ENCODE results near the gene DSG4.

Gene DSG4

DNA sequence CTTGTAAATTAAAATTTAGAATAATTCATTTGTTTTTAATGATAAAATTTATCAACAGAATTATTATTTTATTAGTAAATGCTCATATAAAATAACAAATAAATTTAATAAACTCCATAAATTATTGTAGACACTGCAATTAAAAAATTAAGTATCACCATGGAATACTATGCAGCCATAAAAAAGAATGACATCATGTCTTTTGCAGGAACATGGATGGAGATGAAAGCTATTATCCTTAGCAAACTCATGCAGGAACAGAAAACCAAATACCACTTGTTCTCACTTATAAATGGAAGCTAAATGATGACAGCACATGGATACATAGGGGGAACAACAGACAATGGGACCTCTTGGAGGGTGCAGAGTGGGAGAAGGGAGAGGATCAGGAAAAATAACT lies 41.3 kb downstream of the DSG4 start:
- no peak overlapping the region for H3K4me3 ChIP-seq (ENCODE audit: insufficient read depth in 1 of 2, low read depth in 1 of 2, low read length in 2 of 2)
- H3K36me3 ChIP-seq (ENCODE audit: control insufficient read depth in 1 of 2, insufficient read depth in 2 of 2, low read depth in 1 of 2, low read length in 2 of 2): no peaks in the 10 kb centered on the region
- H2BK5ac ChIP-seq (ENCODE audit: low read depth, low read length, poor library complexity, severe bottlenecking): no peak overlapping the region
- H3K23ac ChIP-seq (ENCODE audit: low read length in 2 of 2): no peak overlapping the region
- H3K18ac ChIP-seq (ENCODE audit: low read depth in 1 of 2, low read length in 2 of 2): no peak overlapping the region
- H2BK12ac ChIP-seq (ENCODE audit: low read length in 2 of 2): no peak overlapping the region
- no peaks in the 10 kb centered on the region for H3K27me3 ChIP-seq (ENCODE audit: control insufficient read depth in 1 of 2, insufficient read depth in 1 of 2, low read length in 2 of 2)
- no peak overlapping the region for H4K8ac ChIP-seq (ENCODE audit: low read length)
- no peak overlapping the region for H2BK120ac ChIP-seq (ENCODE audit: low read depth, low read length)
- no peaks in the 10 kb centered on the region for H3K79me1 ChIP-seq (replicated peaks; ENCODE audit: low read length, poor library complexity, severe bottlenecking)
- H2AK5ac ChIP-seq (ENCODE audit: low read length, severe bottlenecking): no peak overlapping the region
- no peak overlapping the region for H3K4ac ChIP-seq (ENCODE audit: low read depth in 1 of 2, low read length in 2 of 2)
- H3K4me1 ChIP-seq (ENCODE audit: control insufficient read depth, insufficient read depth, low read depth, low read length): no peaks in the 10 kb centered on the region
- no peak overlapping the region for H2BK15ac ChIP-seq (ENCODE audit: low read depth, poor library complexity, severe bottlenecking)
- no peak overlapping the region for H4K91ac ChIP-seq (ENCODE audit: low read length)
- no peak for DNase-seq
- H2AFZ ChIP-seq (ENCODE audit: low read depth, low read length): no peak overlapping the region
- H3K9ac ChIP-seq (ENCODE audit: low read length): no peak overlapping the region
- H3K9me3 ChIP-seq (ENCODE audit: control insufficient read depth, low read length): no peaks in the 10 kb centered on the region
- H3K27ac ChIP-seq (ENCODE audit: low read length, poor library complexity, severe bottlenecking): no peak overlapping the region
- no peak overlapping the region for H3K14ac ChIP-seq (ENCODE audit: low read length in 2 of 2)
- H3K4me2 ChIP-seq (ENCODE audit: low read length, poor library complexity, severe bottlenecking): no peak overlapping the region

DNA sequence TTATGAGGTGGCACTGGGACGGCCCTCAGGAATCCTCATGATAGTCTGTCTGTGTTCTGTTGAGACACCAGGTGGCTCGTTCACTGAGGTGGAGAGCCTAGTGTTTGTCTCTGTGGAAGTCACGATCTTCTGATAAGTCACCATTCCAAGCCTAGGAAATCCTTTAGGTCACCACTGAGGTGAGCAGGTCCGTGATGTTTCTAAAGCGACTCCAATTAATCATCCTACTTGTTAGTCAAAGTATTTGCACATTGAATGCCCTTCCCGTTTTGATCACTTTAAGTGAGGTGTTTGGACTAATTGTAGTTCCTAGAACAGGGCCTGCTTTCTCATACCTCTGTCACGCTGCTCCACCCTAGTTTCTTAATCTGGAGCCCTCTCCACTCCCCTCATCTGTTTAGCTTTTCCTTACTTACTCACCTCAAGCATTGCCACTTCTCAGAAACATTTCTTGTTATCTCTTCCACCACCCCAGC lies 42.9 kb downstream of the DSG4 start:
- H2BK5ac ChIP-seq (ENCODE audit: low read depth, low read length, poor library complexity, severe bottlenecking): no peak overlapping the region
- no peak overlapping the region for H3K23ac ChIP-seq (ENCODE audit: low read length in 2 of 2)
- H3K4me2 ChIP-seq (ENCODE audit: low read length, poor library complexity, severe bottlenecking): no peak overlapping the region
- no peaks in the 10 kb centered on the region for H3K9me3 ChIP-seq (ENCODE audit: control insufficient read depth, low read length)
- H3K14ac ChIP-seq (ENCODE audit: low read length in 2 of 2): no peak overlapping the region
- no peaks in the 10 kb centered on the region for H3K36me3 ChIP-seq (ENCODE audit: control insufficient read depth in 1 of 2, insufficient read depth in 2 of 2, low read depth in 1 of 2, low read length in 2 of 2)
- H3K18ac ChIP-seq (ENCODE audit: low read depth in 1 of 2, low read length in 2 of 2): no peak overlapping the region
- H3K9ac ChIP-seq (ENCODE audit: low read length): no peak overlapping the region
- no peaks in the 10 kb centered on the region for H3K79me1 ChIP-seq (replicated peaks; ENCODE audit: low read length, poor library complexity, severe bottlenecking)
- H3K4ac ChIP-seq (ENCODE audit: low read depth in 1 of 2, low read length in 2 of 2): no peak overlapping the region
- H3K27ac ChIP-seq (ENCODE audit: low read length, poor library complexity, severe bottlenecking): no peak overlapping the region
- 91% methylated on average over 5 of the region's 7 CpGs for WGBS
- H2BK15ac ChIP-seq (ENCODE audit: low read depth, poor library complexity, severe bottlenecking): no peak overlapping the region
- no peak overlapping the region for H3K4me3 ChIP-seq (ENCODE audit: insufficient read depth in 1 of 2, low read depth in 1 of 2, low read length in 2 of 2)
- H2BK12ac ChIP-seq (ENCODE audit: low read length in 2 of 2): no peak overlapping the region
- no peak overlapping the region for H2AK5ac ChIP-seq (ENCODE audit: low read length, severe bottlenecking)
- H4K91ac ChIP-seq (ENCODE audit: low read length): no peak overlapping the region
- H2BK120ac ChIP-seq (ENCODE audit: low read depth, low read length): no peak overlapping the region
- no peak for DNase-seq
- no peaks in the 10 kb centered on the region for H3K4me1 ChIP-seq (ENCODE audit: control insufficient read depth, insufficient read depth, low read depth, low read length)
- H4K8ac ChIP-seq (ENCODE audit: low read length): no peak overlapping the region
- H3K27me3 ChIP-seq (ENCODE audit: control insufficient read depth in 1 of 2, insufficient read depth in 1 of 2, low read length in 2 of 2): no peaks in the 10 kb centered on the region
- no peak overlapping the region for H2AFZ ChIP-seq (ENCODE audit: low read depth, low read length)

DNA sequence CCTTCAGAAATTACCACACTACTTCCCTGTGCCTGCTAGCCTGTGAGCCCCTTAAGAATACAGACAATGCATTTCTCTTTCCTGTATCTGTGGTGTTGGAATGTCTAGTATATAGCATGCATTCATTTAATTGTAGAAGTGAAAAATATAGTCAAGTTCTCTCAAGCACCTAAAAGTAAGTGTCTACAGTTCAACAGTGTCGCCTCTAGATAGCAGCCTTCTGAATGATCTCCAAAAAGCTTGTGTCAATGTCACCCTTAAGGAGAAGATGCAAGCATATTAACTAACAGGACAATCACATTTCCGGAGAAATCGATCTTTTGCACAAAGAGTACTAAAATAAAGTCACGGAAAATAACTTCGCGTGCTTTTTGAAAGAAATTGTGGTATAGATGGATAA lies 43.5 kb downstream of the DSG4 start:
- Histone ChIP-seq H3K4me3 (ENCODE audit: insufficient read depth in 1 of 2, low read depth in 1 of 2, low read length in 2 of 2) (no peak overlapping the region), H2BK15ac (ENCODE audit: low read depth, poor library complexity, severe bottlenecking) (no peak overlapping the region), H2BK12ac (ENCODE audit: low read length in 2 of 2) (no peak overlapping the region), H2AK5ac (ENCODE audit: low read length, severe bottlenecking) (no peak overlapping the region), H3K27ac (ENCODE audit: low read length, poor library complexity, severe bottlenecking) (no peak overlapping the region), H3K18ac (ENCODE audit: low read depth in 1 of 2, low read length in 2 of 2) (no peak overlapping the region), H4K91ac (ENCODE audit: low read length) (no peak overlapping the region), H3K14ac (ENCODE audit: low read length in 2 of 2) (no peak overlapping the region), H3K4me2 (ENCODE audit: low read length, poor library complexity, severe bottlenecking) (no peak overlapping the region), H2AFZ (ENCODE audit: low read depth, low read length) (no peak overlapping the region), H3K27me3 (ENCODE audit: control insufficient read depth in 1 of 2, insufficient read depth in 1 of 2, low read length in 2 of 2) (no peaks in the 10 kb centered on the region), H3K9me3 (ENCODE audit: control insufficient read depth, low read length) (no peaks in the 10 kb centered on the region), H3K23ac (ENCODE audit: low read length in 2 of 2) (no peak overlapping the region), H3K4me1 (ENCODE audit: control insufficient read depth, insufficient read depth, low read depth, low read length) (no peaks in the 10 kb centered on the region), H4K8ac (ENCODE audit: low read length) (no peak overlapping the region), H3K4ac (ENCODE audit: low read depth in 1 of 2, low read length in 2 of 2) (no peak overlapping the region), H2BK120ac (ENCODE audit: low read depth, low read length) (no peak overlapping the region), H3K9ac (ENCODE audit: low read length) (no peak overlapping the region), H3K79me1 (replicated peaks; ENCODE audit: low read length, poor library complexity, severe bottlenecking) (no peaks in the 10 kb centered on the region), H2BK5ac (ENCODE audit: low read depth, low read length, poor library complexity, severe bottlenecking) (no peak overlapping the region), H3K36me3 (ENCODE audit: control insufficient read depth in 1 of 2, insufficient read depth in 2 of 2, low read depth in 1 of 2, low read length in 2 of 2) (no peaks in the 10 kb centered on the region)
- no peak for DNase-seq
- WGBS: 98% methylated on average over 6 of the region's 6 CpGs

DNA sequence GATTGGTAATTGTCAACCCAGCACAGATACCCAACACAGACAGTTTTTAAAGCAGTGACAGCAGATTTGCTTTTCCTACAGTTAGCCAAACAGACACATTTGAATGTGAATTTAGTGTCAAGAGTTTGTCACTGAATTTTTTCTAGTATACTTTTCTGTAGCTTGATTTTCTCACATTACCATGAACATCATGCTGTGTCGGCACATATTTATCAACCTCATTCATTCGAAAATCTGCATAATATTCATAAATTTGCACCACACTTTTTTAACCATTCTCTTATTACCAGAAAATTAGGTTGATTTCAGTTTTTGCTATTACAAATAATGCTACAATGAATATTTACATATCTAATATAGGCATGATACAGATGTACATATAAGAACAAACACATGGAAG lies 43.9 kb downstream of the DSG4 start:
- Histone ChIP-seq H2AFZ (ENCODE audit: low read depth, low read length) (no peak overlapping the region), H2AK5ac (ENCODE audit: low read length, severe bottlenecking) (no peak overlapping the region), H3K23ac (ENCODE audit: low read length in 2 of 2) (no peak overlapping the region), H3K36me3 (ENCODE audit: control insufficient read depth in 1 of 2, insufficient read depth in 2 of 2, low read depth in 1 of 2, low read length in 2 of 2) (no peaks in the 10 kb centered on the region), H3K27ac (ENCODE audit: low read length, poor library complexity, severe bottlenecking) (no peak overlapping the region), H2BK5ac (ENCODE audit: low read depth, low read length, poor library complexity, severe bottlenecking) (no peak overlapping the region), H4K91ac (ENCODE audit: low read length) (no peak overlapping the region), H3K27me3 (ENCODE audit: control insufficient read depth in 1 of 2, insufficient read depth in 1 of 2, low read length in 2 of 2) (no peaks in the 10 kb centered on the region), H3K79me1 (replicated peaks; ENCODE audit: low read length, poor library complexity, severe bottlenecking) (no peaks in the 10 kb centered on the region), H4K8ac (ENCODE audit: low read length) (no peak overlapping the region), H3K14ac (ENCODE audit: low read length in 2 of 2) (no peak overlapping the region), H2BK12ac (ENCODE audit: low read length in 2 of 2) (no peak overlapping the region), H3K4me2 (ENCODE audit: low read length, poor library complexity, severe bottlenecking) (no peak overlapping the region), H2BK15ac (ENCODE audit: low read depth, poor library complexity, severe bottlenecking) (no peak overlapping the region), H3K4ac (ENCODE audit: low read depth in 1 of 2, low read length in 2 of 2) (no peak overlapping the region), H3K4me1 (ENCODE audit: control insufficient read depth, insufficient read depth, low read depth, low read length) (no peaks in the 10 kb centered on the region), H3K4me3 (ENCODE audit: insufficient read depth in 1 of 2, low read depth in 1 of 2, low read length in 2 of 2) (no peak overlapping the region), H3K18ac (ENCODE audit: low read depth in 1 of 2, low read length in 2 of 2) (no peak overlapping the region), H3K9me3 (ENCODE audit: control insufficient read depth, low read length) (no peaks in the 10 kb centered on the region), H3K9ac (ENCODE audit: low read length) (no peak overlapping the region), H2BK120ac (ENCODE audit: low read depth, low read length) (no peak overlapping the region)
- 75% methylated on average over 1 of the region's 2 CpGs for WGBS
- DNase-seq: no peak
